BJ (cell line): ENCODE measurements around the gene OR7D2. TPM values are rescaled to one million over a fixed set of nuclear protein-coding genes. Genes with fewer than 3 reads are reported as not detected.

Source experiments
- CTCF ChIA-PET: fragments of 350-600 bp; formaldehyde crosslinking; extraction: SDS; loops from one replicate; lab custom pipeline; 2021; ENCODE audit warnings: antibody characterized with exemption, inconsistent platforms; lab: Yijun Ruan, JAX
- POLR2A ChIA-PET: fragments of 300-600 bp; sonication (Branson Sonifier 250); formaldehyde crosslinking; extraction: SDS; loops from one replicate; lab custom pipeline; 2021; ENCODE audit warnings: antibody characterized with exemption; lab: Charles Lee
- DNase-seq: peaks from one replicate; pipeline ENCODE4 v3.0.0-alpha.2; 2011; ENCODE audit warnings: low read depth
- H3K27me3 ChIP-seq: 2 replicates; pipeline ENCODE4 v1.6.0; 2011; ENCODE audit warnings: low read length; ENCODE audit not compliant: control insufficient read depth, insufficient read depth
- H3K36me3 ChIP-seq: 2 replicates; pipeline ENCODE4 v1.5.1; 2011; ENCODE audit warnings: low read length; ENCODE audit not compliant: control insufficient read depth, insufficient read depth
- H3K4me3 ChIP-seq: 2 replicates; pipeline ENCODE4 v1.5.1; 2011; ENCODE audit warnings: low read depth, mild to moderate bottlenecking, control low read depth, low read length
- polyA plus RNA-seq: library from polyadenylated mRNA; depleted of rRNA; stranded (reverse); fragments of >200 nt; gene quantifications from 2 replicates; pipeline ENCODE4 v1.2.3, GENCODE V29; 2011
- TF ChIP-seq, protein P1 (sequence below): IDR thresholded peaks from 2 replicates; pipeline ENCODE4 v1.5.1; 2011; ENCODE audit warnings: low read depth, mild to moderate bottlenecking, control low read depth, inconsistent platforms, low read length, moderate library complexity; ENCODE audit not compliant: insufficient read depth

Gene OR7D2
- polyA plus RNA-seq, 1 experiment: not detected

DNA sequence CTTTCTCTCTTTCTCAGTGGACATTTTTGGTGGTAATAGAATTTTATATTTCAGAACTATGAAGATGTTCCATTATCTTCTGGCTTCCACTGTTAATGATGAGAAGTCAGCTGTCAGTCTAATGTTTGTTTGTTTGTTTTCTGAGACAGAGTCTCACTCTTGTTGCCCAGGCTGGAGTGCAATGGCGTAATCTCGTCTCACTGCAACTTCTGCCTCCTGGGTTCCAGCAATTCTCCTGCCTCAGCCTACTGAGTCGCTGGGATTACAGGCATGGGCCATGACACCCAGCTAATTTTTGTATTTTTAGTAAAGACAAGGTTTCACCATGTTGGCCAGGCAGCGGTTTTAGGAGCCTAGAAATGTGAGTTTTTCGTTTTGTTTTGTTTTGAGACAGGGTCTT is 33.9 kb upstream of the OR7D2 start:
- H3K4me3 ChIP-seq: no peak overlapping the region
- CTCF ChIA-PET: interaction anchor here (0.9 kb wide), 1 partner anchor 25 kb away, joined by 3 read pairs; no protein-coding TSS in a partner anchor
- POLR2A ChIA-PET: no interaction called here
- H3K36me3 ChIP-seq: peaks cover 1% of the 10 kb centered on the region; the same call in 1 of the 2 replicates
- no peaks in the 10 kb centered on the region for H3K27me3 ChIP-seq
- TF ChIP-seq, protein P1, sequence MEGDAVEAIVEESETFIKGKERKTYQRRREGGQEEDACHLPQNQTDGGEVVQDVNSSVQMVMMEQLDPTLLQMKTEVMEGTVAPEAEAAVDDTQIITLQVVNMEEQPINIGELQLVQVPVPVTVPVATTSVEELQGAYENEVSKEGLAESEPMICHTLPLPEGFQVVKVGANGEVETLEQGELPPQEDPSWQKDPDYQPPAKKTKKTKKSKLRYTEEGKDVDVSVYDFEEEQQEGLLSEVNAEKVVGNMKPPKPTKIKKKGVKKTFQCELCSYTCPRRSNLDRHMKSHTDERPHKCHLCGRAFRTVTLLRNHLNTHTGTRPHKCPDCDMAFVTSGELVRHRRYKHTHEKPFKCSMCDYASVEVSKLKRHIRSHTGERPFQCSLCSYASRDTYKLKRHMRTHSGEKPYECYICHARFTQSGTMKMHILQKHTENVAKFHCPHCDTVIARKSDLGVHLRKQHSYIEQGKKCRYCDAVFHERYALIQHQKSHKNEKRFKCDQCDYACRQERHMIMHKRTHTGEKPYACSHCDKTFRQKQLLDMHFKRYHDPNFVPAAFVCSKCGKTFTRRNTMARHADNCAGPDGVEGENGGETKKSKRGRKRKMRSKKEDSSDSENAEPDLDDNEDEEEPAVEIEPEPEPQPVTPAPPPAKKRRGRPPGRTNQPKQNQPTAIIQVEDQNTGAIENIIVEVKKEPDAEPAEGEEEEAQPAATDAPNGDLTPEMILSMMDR: no peak
- DNase-seq: no peak

DNA sequence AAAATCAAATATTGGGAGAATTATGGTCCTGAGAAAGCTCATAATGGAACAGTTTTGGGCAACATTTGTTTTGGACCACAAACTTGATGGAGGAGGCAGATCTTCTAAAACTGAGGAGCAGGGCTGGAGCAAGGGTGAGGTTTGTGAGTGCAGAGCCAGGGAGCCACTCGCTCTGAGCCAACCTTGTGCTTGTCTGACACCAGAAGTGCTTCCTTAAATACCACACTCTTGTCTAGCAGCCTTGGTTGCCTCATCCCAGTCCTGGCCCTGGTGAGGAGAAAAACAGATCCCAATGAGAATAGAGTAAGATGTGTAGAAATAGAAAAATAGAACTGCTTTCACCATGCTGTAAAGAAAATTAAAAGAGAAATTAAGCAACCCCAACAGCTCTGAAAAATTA is 31.9 kb upstream of the OR7D2 start:
- H3K4me3 ChIP-seq: no peak overlapping the region
- ChIA-PET CTCF (interaction anchor here (0.6 kb wide), 1 partner anchor 433 kb away, joined by 3 read pairs; no protein-coding TSS in a partner anchor), POLR2A (no interaction called here)
- DNase-seq: no peak
- TF ChIP-seq, protein P1: no peak
- H3K36me3 ChIP-seq: peaks cover 1% of the 10 kb centered on the region; the same call in 1 of the 2 replicates
- H3K27me3 ChIP-seq: no peaks in the 10 kb centered on the region

DNA sequence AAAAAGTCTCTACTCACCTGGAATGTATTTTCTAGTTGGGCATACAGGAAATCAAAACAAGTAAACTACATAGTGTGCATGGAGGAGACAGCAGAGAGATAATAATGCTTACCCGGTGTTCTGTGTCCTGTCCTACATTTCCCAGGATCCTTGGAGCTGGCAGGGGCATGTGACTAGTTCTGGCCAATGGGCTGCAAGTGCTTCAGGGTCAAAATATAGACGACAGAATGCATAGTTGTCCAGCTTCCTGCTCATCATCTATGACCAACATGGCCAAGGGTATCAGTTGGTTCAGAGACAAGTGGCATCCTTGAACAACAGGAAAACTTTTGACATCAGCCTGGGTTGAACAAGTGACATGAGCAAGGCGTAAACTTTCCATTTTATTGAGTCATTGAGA is 30.1 kb upstream of the OR7D2 start:
- Histone ChIP-seq H3K27me3 (no peaks in the 10 kb centered on the region), H3K4me3 (no peak overlapping the region), H3K36me3 (peaks cover 1% of the 10 kb centered on the region; the same call in 1 of the 2 replicates)
- DNase-seq: no peak
- ChIA-PET POLR2A (no interaction called here), CTCF (no interaction called here)
- TF ChIP-seq, protein P1: no peak

DNA sequence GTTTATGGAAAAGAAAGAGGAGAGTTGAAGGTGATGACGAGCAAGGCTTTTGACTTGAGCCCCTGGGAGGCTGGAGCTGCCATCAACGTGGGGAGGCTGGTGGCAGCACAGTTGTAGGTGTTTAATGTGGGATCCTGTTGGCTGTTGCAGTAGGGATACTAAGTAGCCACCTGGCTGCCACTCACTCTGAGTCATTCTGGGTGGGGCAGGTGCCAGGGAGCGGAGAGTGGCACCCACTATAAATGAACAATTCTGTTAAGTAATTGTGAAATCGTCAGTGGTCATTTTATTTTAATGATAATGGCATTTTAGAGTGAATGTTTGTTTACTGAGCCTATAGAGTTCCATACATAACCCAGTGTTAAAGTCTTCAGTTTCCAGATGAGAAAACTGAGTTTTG is 28.8 kb upstream of the OR7D2 start:
- TF ChIP-seq, protein P1: no peak
- H3K4me3 ChIP-seq: no peak overlapping the region
- ChIA-PET CTCF (no interaction called here), POLR2A (no interaction called here)
- H3K27me3 ChIP-seq: no peaks in the 10 kb centered on the region
- DNase-seq: no peak
- H3K36me3 ChIP-seq: peaks cover 1% of the 10 kb centered on the region; the same call in 1 of the 2 replicates

DNA sequence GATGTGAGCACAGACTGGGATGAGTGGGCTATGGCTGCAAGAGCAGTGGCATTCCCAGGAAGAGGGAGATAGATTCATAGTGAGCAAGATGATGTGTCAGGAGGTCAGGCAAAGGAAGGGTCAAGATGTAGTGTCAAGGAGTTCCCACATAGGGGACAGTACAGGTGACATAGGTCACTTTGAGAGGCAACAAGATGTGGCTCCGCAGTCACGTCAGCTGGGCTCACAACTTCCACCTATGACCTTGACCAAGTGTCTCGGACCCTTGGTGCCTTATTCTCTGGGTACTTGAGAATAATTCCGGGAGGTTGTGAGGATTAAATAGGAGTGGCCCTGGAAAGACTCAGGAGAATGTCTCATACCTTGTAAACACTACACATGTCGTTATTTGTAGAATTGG is 28.1 kb upstream of the OR7D2 start:
- no peaks in the 10 kb centered on the region for H3K27me3 ChIP-seq
- H3K36me3 ChIP-seq: peaks cover 3% of the 10 kb centered on the region; the same call in 1 of the 2 replicates
- ChIA-PET POLR2A (no interaction called here), CTCF (no interaction called here)
- TF ChIP-seq, protein P1: no peak
- H3K4me3 ChIP-seq: no peak overlapping the region
- DNase-seq: no peak
